Loucy (cell line): Measurements from ENCODE around the gene GNGT1.

ENCODE experiments used
- H2AFZ ChIP-seq: fragments of 200-600 bp; sonication (generic); 2 replicates; pipeline ENCODE4 v1.6.0; 2016; ENCODE audit warnings: antibody characterized with exemption, mild to moderate bottlenecking, low read length, moderate library complexity
- H3F3A ChIP-seq: fragments of 200-600 bp; 2 replicates; pipeline ENCODE4 v1.6.0; 2016; ENCODE audit warnings: antibody characterized with exemption, low read depth, mild to moderate bottlenecking
- H3K27me3 ChIP-seq: fragments of 200-600 bp; sonication (generic); 2 replicates; pipeline ENCODE4 v1.6.1; 2014; ENCODE audit warnings: low read length, mild to moderate bottlenecking; ENCODE audit not compliant: insufficient read depth, poor library complexity, severe bottlenecking
- H3K36me3 ChIP-seq: fragments of 200-600 bp; sonication (generic); 2 replicates; pipeline ENCODE4 v1.6.1; 2016; ENCODE audit warnings: low read length; ENCODE audit not compliant: insufficient read depth
- H3K4me1 ChIP-seq: fragments of 200-600 bp; sonication (generic); 2 replicates; pipeline ENCODE4 v1.5.1; 2014; ENCODE audit warnings: low read length, mild to moderate bottlenecking; ENCODE audit not compliant: insufficient read depth, poor library complexity, severe bottlenecking
- H3K4me2 ChIP-seq: fragments of 200-600 bp; sonication (generic); 2 replicates; pipeline ENCODE4 v1.6.0; 2014; ENCODE audit warnings: antibody characterized with exemption, low read length, low read depth, mild to moderate bottlenecking; ENCODE audit not compliant: poor library complexity, severe bottlenecking
- H3K4me3 ChIP-seq: fragments of 200-600 bp; sonication (generic); 2 replicates; pipeline ENCODE4 v1.5.1; 2014; ENCODE audit warnings: low read length, mild to moderate bottlenecking, mixed read lengths; ENCODE audit not compliant: poor library complexity, severe bottlenecking
- H3K79me2 ChIP-seq: fragments of 200-600 bp; sonication (generic); 2 replicates; pipeline ENCODE4 v1.6.1; 2014; ENCODE audit warnings: low read length; ENCODE audit not compliant: insufficient read depth
- H3K9ac ChIP-seq: fragments of 200-600 bp; sonication (generic); 2 replicates; pipeline ENCODE4 v1.6.0; 2014; ENCODE audit warnings: mild to moderate bottlenecking, low read depth, low read length, moderate library complexity; ENCODE audit not compliant: poor library complexity, severe bottlenecking
- H3K9me2 ChIP-seq: fragments of 200-600 bp; sonication (generic); replicated peaks from 2 replicates; pipeline ENCODE4 v1.6.1; 2016; ENCODE audit warnings: low read depth, low read length, mixed read lengths
- H3K9me3 ChIP-seq: fragments of 200-600 bp; sonication (generic); 2 replicates; pipeline ENCODE4 v1.6.1; 2014; ENCODE audit warnings: mild to moderate bottlenecking, antibody characterized with exemption, low read length, low read depth; ENCODE audit not compliant: insufficient read depth
- H4K20me1 ChIP-seq: fragments of 200-600 bp; sonication (generic); 2 replicates; pipeline ENCODE4 v1.6.0; 2014; ENCODE audit warnings: antibody characterized with exemption, low read length, mild to moderate bottlenecking; ENCODE audit not compliant: insufficient read depth, poor library complexity, severe bottlenecking
- EZH2phosphoT487 ChIP-seq: fragments of 200-600 bp; IDR thresholded peaks from 2 replicates; pipeline ENCODE4 v1.6.1; 2018; ENCODE audit warnings: antibody characterized with exemption, mild to moderate bottlenecking, moderate library complexity, borderline replicate concordance
- TF ChIP-seq, protein P1 (sequence below): fragments of 200-600 bp; sonication (generic); conservative IDR thresholded peaks from 2 replicates; pipeline ENCODE4 v1.5.1; 2014; ENCODE audit warnings: mild to moderate bottlenecking, antibody characterized with exemption, low read length

Gene GNGT1

DNA sequence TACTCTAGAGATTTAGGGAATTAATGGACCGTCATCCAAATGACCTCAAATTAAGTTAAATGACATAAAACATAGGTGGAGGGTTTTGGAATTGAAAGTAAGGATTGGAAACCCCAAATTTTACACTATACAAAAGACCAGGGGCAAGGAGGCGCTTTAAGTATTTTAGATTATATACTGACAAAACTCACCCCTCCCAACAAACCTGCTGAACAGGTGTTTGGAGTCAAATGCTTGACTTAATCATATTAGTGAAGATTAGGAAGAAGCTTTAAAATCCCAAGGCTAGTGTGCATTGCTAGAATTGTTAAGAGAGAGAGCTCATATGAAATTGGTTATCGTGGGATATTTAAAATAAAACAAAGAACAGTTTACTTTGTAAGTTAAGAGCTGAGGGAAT is at the start of gene GNGT1:
GNGT1 (plus strand) TSS at position 301 of the 400 bp plus-strand sequence. CDS start 180 bp downstream, outside the sequence.
- H3K4me1 ChIP-seq = no peaks in the 10 kb centered on the region
- no peaks in the 10 kb centered on the region for H4K20me1 ChIP-seq
- no peaks in the 10 kb centered on the region for H3K36me3 ChIP-seq
- TF ChIP-seq, protein P1, sequence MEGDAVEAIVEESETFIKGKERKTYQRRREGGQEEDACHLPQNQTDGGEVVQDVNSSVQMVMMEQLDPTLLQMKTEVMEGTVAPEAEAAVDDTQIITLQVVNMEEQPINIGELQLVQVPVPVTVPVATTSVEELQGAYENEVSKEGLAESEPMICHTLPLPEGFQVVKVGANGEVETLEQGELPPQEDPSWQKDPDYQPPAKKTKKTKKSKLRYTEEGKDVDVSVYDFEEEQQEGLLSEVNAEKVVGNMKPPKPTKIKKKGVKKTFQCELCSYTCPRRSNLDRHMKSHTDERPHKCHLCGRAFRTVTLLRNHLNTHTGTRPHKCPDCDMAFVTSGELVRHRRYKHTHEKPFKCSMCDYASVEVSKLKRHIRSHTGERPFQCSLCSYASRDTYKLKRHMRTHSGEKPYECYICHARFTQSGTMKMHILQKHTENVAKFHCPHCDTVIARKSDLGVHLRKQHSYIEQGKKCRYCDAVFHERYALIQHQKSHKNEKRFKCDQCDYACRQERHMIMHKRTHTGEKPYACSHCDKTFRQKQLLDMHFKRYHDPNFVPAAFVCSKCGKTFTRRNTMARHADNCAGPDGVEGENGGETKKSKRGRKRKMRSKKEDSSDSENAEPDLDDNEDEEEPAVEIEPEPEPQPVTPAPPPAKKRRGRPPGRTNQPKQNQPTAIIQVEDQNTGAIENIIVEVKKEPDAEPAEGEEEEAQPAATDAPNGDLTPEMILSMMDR = no peak
- no peak for TF ChIP-seq EZH2phosphoT487
- no peaks in the 10 kb centered on the region for H3K79me2 ChIP-seq
- no peaks in the 10 kb centered on the region for H3F3A ChIP-seq
- no peaks in the 10 kb centered on the region for H3K9me3 ChIP-seq
- no peak within 1 kb of the TSS for H2AFZ ChIP-seq
- H3K4me2 ChIP-seq = no peak within 1 kb of the TSS
- H3K9ac ChIP-seq = no peak within 1 kb of the TSS
- H3K27me3 ChIP-seq = no peaks in the 10 kb centered on the region
- no peak within 1 kb of the TSS for H3K4me3 ChIP-seq
- H3K9me2 ChIP-seq = no peaks in the 10 kb centered on the region

DNA sequence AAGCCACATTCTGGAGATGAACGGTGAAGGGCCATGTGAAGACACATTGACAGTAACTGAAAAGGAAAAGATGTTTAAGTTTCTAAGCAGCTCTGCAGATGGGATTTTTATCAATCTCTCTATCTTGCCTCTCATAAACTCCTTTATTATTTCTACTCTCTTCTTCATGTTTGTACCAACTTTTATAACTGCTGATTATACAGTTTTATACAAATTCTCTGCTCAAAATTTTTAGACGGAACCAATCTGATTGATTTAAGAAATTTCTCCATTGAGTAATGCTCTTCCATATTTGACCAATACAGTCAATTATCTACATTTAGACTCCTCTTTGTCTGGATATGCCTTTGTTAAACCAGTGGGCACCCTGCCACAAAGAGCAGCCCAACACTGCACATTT is 47.5 kb upstream of the GNGT1 start:
- Histone ChIP-seq H3K27me3 (no peaks in the 10 kb centered on the region), H3K4me3 (no peak overlapping the region), H3K9me3 (no peaks in the 10 kb centered on the region), H3K36me3 (no peaks in the 10 kb centered on the region), H3K4me2 (no peak overlapping the region), H3K9me2 (no peaks in the 10 kb centered on the region), H2AFZ (no peak overlapping the region), H3K9ac (no peak overlapping the region), H3F3A (no peaks in the 10 kb centered on the region), H3K4me1 (no peaks in the 10 kb centered on the region), H4K20me1 (no peaks in the 10 kb centered on the region), H3K79me2 (no peaks in the 10 kb centered on the region)
- TF ChIP-seq EZH2phosphoT487 = no peak
- TF ChIP-seq, protein P1 = no peak

DNA sequence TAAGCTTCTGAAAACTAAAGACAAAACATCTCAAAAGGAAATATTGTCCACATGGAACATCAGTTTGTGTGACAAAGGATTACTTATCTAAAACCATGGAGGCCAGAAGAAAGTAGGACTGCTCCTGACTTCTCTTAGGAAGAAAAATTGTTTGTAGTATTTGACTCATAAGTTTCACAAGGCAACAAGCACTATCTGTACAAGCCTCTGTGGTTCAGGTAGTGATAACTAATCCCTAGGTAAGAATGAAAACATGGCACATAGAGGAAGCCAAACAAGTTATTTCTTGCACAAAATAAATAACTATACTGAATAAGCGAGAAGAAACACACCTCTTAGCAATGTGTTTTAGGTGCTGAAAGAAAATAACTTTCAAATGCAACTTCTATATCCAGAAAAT is 46.1 kb upstream of the GNGT1 start:
- Histone ChIP-seq H3K27me3 (no peaks in the 10 kb centered on the region), H2AFZ (no peak overlapping the region), H3K9me3 (no peaks in the 10 kb centered on the region), H3F3A (no peaks in the 10 kb centered on the region), H3K9me2 (no peaks in the 10 kb centered on the region), H3K79me2 (no peaks in the 10 kb centered on the region), H3K4me2 (no peak overlapping the region), H3K4me1 (no peaks in the 10 kb centered on the region), H3K4me3 (no peak overlapping the region), H3K36me3 (no peaks in the 10 kb centered on the region), H3K9ac (no peak overlapping the region), H4K20me1 (no peaks in the 10 kb centered on the region)
- TF ChIP-seq EZH2phosphoT487 = no peak
- TF ChIP-seq, protein P1 = no peak
